Effector CD4-positive, alpha-beta T cell (primary cell): Measurements from ENCODE around the gene DOCK1.

Experiments
- DNase-seq: peaks from one replicate; pipeline ENCODE4 v3.0.0-alpha.2; 2020

Gene DOCK1

DNA sequence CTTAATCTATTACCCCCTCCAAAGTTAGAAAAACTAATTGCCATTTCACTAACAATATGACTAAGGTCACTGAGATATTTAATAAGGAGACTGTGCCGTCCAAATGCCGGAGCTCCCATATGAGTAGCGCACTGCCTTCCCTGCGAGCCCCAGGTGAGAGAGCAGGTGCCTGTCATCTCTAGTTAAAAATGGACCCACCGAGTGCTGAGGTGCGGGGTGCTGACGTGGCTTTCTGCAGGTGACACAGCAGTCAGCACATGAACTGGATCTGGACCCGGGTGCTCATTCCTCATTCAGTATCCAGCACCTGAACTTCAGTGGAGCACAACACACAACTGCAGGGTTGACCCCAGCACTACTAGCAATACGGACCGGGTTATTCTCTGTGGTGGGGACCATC, 505.8 kb downstream of the DOCK1 start:
- DNase-seq: no peak

DNA sequence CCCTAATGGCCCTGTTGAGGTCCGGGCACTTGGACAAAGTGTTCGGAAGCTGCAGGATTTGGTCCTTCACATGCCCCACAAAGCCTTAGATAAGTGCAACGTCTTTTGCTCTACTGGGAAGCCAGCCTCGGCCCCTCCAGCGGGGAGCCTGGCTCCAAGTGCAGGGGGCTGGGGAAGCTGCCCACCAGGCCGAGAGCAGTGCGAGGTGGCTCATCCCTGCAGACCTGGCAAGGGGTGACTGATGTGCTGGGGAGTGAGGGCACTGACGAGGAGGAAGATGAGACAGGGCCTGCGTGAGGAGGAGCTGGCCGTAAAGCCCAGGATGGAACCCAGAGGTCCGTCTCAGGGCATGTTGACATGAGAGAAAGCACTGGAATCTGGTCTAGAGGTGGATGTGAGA, 508.1 kb downstream of the DOCK1 start:
- DNase-seq: no peak

DNA sequence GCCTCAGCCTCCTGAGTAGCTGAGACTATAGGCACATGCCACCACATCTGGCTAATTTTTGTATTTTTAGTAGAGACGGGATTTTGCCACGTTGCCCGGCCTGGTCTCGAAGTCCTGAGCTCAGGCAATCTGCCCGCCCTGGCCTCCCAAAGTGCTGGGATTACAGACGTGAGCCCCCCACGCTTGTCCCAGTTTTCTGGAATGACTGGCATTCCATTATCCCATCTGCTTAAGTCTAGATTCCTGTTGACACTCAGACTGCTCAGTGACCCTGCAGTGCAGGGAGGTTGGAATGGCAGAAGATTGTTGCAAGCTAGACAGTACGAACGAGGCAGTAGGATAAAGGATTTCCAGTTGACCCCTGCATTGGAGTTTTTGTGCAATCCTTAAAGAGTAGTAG, 508.8 kb downstream of the DOCK1 start:
- DNase-seq: no peak

DNA sequence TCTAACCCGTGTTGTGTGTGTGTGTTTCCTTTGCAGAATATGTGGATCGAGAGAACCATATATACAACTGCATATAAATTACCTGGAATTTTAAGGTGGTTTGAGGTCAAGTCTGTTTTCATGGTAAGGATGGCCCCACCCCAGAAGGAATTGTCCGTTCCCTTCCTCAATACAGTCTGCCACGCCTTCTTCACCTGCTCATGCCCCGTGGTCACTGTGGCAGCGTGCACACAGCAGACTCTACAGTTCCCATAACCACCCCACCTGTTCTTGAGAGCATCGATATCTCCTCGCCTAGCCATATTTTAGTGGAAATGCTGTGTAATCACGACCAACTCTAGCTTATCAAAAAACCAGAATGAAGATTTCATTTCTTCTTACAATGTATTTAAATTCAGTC, 509.9 kb downstream of the DOCK1 start:
- DNase-seq: no peak

DNA sequence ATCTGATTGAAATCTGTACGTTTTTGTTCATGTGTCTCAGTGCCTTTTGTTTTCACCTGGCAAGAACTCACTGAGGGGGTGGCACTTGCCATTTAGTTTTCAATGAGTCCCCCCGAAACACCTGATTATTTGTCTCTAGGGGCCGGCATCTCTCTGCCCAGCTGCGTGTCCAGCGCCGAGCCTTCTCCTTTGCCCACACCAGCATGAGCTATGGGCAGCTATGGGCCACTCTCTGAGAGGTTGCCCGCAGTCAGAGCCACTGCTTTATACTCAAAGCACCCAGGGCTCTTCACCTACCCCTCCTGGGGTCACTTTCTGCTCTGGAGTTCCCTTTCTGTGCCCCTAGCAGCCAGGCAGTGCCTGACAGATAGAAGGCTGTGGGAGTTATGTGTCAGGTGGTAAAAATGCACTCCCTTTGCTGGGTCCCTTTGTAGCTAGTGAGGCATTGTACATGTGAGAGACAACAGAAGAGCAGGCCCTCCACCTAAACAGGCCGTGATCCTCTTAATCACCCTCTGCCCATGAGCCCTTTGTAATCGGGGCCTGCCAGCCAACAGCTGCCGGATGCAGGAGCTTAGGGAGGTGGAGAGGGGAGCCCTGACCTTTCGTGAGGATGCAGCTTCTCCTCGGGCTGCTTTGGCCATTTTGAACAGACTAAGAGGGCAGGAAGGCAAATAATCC, 510.8 kb downstream of the DOCK1 start:
- DNase-seq: no peak

DNA sequence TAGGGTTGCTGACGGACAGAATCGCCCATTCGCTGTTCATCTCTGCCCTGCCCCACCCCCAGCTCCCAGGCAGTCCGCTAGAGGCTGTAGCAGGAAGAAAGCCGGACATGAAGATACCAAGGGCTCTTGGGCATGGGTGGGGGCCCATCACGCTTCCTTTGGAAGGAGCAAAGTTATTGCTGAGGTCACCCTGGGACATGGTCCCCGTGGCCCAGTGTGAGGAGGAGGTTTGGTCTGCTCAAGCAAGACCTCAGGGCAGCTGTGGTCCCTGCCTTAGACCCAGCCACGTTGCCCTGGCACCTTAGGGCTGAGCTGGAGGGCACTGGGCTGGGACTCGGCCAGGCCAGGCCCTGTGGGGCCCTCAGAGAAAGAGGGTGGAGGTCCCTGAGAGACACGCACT, 511.8 kb downstream of the DOCK1 start:
- DNase-seq: no peak

DNA sequence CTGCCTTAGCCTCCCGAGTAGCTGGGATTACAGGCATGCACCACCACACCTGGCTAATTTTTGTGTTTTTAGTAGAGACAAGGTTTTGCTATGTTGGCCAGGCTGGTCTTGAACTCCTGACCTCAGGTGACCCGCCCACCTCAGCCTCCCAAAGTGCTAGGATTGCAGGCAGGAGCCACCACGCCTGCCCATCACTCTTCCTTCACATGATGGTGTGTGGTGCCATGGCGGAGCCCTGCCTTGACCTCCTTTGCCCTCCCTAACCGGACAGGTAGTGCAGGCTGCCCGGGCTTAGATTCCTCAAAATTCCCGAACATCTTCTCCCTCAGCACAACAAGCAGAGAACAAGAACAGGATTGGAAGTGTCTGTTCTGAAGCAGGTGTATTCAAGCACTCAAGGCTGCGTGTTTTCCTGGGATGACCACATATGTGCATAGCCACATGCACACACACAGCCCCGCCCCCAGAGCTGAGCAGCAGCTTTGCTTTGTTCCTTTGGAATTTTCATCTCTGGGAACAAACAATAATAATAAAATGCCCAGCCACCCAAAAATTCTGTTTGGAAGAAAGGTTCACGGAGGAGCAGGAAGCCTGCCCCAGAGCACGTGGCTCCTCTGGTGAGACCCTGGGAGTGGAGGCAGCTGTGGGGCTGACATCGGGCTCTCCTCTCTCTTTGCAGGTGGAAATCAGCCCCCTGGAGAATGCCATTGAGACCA, 512.6 kb downstream of the DOCK1 start:
- DNase-seq: no peak

DNA sequence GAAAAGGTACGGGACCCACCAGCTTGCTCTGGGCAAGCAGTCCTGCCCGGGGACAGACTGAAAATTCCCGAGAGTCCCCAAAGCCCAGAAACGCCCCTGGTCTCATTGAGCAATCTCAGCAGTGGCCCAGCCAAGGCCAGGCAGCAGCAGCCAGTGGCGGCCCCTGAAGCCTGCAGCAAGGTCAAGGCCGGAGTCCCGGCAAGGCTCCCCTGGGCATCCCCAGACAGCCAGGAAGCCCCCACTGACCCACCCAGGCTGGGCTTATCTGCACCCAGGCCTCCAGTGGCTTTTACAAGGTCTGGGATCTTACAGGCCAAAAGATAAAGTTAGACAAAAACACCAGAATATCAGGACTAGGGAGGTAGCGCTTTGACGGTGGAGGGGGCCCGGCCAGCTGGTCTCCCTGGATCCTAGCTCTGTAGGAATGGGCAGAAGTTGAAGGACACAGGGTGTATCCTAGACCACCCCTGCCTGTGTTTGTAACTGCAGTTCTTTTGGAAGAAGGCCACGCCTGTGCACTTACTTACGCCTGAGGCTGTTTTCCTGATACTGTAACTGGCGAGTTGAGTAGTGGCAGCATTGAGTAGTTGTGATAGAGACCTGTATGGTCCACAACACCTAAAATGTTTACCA, 513.4 kb downstream of the DOCK1 start:
- DNase-seq: no peak

DNA sequence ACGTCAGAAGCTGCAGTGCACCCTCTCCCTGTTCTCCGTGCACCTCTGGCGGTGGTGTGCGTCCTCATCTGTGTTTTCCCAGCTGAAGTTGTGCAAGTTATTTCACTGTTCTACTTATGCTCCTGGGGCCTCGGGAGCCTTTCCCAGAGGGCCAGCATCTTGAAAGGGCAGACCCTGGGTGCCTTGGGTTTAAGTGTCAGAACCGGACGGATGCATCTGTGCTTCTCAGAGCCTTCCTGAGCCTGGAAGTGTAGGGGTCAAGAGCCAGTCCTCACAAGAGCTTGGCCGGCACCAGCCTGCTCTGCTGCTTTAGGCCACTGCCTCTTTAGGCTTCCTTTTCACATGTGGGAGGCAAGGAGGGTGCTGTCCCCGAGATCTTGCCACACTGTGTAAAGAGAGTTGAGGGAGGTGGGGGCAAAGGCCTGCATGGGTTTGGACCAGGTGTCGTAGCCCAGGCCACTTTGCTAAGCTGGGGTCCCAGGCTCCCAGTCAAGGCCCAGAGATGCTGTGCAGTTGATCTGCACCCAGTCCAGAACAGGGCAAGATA, 515.0 kb downstream of the DOCK1 start:
- DNase-seq: no peak

DNA sequence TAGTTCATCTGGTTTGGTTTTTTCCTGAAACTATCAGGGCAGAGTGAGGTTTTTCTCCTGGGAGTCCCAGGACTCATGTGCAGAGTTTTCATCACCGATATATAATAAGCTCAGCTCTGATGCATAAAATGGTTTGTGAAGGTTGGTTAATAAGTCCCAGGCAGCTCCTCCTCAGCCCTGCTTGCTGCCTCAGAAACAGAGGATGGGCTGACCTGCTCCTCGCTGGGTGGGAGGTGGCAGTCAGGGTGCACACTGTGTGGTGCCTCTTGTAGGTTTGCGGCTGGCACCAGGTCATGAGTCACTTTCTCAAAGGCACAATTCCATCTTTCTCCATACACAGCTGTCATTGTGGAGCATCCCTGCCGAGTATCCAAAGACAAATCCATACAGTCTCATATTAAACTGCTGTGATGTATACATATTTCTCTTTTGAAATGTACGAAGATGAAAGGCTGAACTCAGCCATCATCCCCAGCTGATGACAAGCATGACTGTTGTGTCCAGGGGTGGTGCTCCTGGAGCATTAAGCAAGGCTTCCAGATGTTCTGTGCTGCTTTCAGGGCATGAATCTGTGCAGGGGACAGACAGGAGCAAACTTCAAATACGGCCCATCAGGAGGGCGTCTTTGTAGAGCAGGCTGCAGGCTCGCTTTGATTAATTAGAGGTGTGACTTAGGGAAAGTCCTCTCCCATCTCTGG, 518.1 kb downstream of the DOCK1 start:
- no peak for DNase-seq

DNA sequence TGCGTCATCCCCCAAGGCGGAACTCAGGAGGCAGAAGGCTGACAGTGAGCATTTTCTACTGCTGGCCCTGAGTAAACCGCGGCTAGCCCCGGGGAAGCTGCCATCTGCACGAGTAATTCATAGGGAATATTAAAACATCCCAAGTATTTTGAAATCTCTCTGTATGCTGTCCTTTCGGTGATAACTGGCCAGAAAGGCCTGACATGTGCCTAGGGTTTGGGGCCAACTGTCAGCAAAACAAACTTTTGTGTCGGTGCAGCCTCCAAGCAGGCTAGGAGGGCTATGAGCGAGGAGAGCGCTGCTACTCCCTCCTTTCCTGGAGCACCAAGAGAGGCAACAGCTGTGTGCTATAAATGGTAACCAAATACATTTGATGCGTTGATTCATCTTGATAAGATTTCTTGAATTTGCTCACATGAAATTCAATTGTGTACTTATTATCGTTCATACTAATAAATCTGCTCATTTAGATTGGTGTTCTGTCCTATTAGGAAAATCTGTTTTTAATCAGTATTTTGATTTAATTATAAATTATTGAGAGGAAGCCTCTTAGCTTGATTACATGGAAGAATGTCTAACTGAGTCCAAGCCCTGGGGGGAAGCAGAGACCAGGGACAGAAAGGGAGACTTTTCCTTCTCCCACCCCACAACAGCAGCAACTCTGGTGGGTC, 519.5 kb downstream of the DOCK1 start:
- no peak for DNase-seq

DNA sequence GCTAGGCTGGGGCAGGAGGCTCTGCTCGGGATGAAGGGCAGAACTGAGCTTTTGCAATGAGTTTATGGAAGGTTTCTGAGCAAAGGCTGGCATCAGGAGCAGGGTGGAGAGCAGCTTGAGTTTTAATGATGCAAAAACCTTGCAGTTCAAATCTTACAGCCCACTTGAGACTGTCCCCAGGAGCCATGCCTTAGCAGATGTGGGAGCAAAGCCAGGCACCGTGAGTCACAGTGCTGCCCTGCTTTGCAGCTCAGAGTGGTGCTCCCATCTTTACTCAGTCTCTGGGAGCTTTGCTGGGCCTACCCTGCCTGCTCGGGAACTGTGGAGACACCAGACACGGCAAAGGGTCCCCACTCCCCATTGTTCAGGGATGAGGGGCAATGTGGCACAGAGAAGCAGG, 521.5 kb downstream of the DOCK1 start:
- DNase-seq: no peak

DNA sequence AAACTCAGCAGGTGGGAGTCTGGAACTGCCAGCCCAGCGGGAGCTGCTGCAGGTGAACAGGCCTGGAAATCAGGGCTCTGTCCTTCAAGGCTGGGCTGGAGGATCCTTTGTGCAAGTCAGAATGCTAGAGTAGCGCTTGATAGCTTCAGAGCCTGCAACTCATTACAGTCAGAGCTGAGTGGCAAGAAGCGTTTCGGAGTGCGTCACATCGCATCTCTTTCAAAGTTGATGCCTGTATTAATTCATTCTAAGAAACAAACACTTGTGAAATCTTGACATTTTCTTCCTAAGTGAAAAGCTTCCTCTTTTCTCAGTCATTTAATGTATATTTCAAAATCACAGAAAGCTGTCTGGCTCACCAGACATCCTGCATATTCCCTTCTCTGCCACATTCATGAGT, 522.7 kb downstream of the DOCK1 start:
- DNase-seq: no peak

DNA sequence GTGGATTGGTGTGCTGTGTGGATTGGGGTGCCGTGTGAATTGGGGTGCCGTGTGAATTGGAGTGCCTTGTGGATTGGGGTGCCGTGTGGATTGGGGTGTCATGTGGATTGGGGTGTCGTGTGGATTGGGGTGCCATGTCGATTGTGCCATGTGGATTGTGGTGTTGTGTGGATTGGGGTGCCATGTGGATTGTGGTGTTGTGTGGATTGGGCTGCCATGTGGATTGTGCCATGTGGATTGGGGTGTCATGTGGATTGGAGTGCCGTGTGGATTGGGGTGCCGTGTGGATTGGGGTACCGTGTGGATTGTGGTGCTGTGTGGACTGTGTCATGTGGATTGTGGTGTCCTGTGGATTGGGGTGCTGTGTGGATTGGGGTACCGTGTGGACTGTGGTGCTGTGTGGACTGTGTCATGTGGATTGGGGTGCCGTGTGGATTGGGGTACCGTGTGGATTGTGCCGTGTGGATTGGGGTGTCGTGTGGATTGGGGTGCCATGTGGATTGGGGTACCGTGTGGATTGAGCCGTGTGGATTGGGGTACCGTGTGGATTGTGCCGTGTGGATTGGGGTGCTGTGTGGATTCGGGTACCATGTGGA, 523.3 kb downstream of the DOCK1 start:
- DNase-seq: no peak

DNA sequence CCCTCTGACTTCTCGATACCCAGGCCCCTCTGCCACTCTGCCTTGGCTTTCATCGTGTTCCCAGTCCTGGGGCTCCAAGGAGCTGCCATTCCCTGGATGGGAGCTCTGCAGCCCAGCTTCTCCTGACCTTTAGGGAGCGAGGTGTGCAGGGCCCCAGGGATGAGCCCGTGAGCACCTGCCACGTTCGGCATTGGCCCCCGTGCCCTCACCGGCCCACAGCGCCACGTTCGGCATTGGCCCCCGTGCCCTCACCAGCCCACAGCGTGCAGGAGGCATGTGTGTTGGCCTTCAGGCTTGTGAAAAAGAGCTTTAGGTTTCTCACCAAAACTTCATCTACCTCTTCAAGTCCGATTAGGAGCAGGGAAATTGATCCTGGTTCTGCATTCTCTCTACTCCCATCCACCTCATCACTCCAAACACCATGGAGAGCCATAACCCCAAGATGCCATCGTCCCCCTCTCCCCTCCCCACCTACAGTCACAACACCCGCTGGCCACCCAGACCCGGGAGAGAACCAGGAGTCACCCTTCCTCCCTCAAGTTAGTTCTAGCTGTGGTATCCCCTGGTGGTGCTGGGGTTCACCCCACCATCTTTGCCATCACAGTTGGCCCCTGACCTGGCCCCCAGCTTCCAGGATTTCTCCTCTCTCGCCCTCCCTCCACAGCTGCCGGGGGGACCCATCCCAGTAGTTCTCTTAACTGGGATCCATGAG, 524.5 kb downstream of the DOCK1 start:
- DNase-seq: no peak

DNA sequence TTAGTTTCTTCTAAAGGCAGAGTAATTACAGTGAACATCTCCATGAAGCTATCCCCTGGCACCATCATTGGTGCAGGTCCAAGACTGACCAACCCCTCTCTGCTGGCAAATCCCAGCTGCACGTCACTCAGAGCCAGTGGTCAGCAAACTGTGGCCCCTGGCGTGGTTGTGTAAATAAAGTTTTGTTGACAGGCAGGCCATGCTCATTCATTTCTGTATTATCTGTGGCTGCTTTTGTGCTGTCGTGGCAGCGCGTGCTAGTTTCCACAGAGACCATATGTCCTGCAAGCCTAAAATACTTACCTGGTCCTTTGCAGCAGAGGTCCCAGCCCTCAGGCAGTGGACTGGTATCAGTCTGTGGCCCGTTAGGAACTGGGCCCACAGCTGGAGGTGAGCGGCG, 526.3 kb downstream of the DOCK1 start:
- DNase-seq: no peak

DNA sequence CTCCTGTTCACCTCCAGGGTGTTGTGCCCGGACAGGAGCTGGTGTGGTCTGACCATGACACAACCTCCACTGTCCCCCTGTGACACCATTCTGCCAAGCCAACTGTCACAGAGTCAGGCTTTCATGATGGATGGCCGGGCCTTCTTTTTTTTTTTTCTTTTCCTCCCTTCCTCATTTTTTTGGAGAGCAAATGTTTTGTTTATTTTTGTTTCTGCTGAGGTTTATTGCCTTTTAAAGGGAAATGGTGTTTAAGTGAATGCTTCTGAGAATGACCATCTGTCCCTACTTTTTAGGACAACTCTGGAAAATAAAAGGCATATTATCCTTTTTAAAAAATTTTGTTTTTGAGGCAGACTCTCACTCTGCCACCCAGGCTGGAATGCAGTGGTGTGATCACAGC, 528.8 kb downstream of the DOCK1 start:
- DNase-seq: no peak

DNA sequence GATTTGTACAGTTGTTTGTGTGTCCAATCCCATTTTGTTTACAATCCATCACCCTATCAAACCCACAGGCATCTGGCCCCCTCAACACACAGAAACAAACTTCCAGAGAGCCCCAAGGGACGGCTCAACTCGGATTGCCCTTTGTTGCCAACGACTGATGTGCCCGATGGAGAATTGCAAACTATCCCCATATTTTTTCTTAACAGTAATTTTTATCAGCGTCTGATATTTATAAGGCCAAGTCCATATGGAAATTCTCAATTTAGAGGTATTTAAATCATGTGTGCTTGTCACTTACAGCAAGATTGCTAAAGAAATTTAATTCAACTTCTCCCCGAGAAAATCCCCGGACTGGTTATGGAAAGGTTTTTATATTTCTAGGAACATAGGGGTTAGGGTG, 530.0 kb downstream of the DOCK1 start:
- no peak for DNase-seq

DNA sequence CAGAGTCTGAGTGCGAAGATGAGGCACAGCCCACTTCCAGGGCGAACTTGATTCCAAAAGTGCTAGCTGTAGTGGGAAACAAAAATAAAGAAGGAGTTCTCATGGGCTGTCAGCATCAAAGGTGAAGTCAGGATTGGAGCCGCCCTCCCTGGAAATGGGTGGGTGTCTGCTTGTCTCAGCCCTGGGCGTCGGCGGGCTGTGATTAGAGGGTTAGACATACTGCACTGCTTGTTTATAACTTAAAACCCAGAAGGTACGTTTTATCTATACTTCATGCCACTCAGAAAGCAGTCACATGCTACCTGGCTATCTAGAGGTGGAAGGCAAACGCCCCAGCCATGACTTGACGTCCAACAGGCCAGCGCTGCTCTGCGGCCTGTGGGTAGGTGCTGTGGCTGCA, 535.1 kb downstream of the DOCK1 start:
- DNase-seq: no peak

DNA sequence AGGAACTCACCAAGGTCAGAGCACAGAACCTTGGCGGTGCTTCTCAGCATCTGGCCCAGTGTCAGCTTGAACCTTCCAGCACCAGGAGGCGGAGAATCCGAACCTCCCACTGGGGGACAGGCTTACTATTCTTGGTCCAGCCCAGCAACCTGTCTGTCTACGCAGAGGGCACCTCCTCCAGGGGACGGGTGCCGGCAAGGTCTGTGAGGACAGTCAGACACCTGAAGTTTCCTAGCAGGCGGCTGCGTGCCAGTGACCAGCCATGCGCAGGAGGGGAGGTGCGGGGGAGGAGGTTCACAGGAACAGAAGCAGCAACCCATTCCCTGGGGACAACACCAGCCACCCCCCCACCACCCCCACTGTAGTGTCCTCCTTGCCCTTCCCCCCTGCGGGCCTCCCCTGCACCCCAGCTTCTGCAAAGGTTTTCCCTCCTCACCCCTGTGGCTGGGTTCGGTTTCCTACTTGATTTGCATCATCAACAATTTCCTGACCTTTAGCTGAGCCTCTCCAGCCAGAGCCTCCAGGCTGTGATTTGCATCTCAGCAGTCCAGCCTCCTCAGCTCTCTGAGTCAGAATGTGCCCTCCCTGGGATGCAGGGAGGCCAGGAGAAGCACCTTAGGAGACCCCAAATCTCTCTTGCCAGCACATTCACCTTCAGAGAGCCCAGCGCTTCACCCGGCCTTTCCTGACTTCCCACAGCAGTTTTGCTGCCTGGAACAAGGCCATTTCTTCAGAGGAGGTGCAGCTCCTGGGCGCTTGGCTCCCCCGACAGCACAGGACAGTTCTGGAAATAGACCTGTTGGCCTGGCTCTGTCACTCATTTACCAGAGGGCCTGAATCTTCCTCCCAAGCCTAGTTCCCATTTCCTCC, 536.4 kb downstream of the DOCK1 start:
- no peak for DNase-seq

DNA sequence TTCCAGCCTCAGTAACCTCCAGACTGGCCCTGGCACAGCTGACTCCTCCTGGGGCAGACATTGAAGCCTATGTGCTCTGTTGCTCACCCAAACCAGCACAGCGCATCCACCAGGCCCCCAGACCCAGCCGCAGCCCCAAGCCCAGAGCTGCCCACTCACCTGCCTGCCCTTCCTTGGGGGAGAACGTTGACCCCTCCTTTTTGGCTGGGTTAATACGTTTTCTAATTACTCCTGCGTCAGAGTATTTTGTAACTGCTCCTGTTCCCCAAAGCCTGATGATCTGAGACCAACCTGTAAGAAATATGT, 536.9 kb downstream of the DOCK1 start:
- no peak for DNase-seq
